A673 (cell line): ENCODE results near the gene ENO1.

ENCODE experiments used
- EZH2 ChIP-seq: fragments of 200-600 bp; sonication (generic); IDR thresholded peaks from 2 replicates; pipeline ENCODE4 v1.6.1; 2017; ENCODE audit warnings: borderline replicate concordance, low read depth, mild to moderate bottlenecking, mixed read lengths, antibody characterized with exemption, low read length; ENCODE audit not compliant: poor library complexity, severe bottlenecking
- TF ChIP-seq, protein P1 (sequence below): fragments of 300-800, 200-600 bp; sonication (generic); conservative IDR thresholded peaks from 2 replicates; pipeline ENCODE4 v1.5.1; 2017; ENCODE audit warnings: low read depth, mild to moderate bottlenecking, antibody characterized with exemption, low read length, moderate library complexity, mixed read lengths

DNA sequence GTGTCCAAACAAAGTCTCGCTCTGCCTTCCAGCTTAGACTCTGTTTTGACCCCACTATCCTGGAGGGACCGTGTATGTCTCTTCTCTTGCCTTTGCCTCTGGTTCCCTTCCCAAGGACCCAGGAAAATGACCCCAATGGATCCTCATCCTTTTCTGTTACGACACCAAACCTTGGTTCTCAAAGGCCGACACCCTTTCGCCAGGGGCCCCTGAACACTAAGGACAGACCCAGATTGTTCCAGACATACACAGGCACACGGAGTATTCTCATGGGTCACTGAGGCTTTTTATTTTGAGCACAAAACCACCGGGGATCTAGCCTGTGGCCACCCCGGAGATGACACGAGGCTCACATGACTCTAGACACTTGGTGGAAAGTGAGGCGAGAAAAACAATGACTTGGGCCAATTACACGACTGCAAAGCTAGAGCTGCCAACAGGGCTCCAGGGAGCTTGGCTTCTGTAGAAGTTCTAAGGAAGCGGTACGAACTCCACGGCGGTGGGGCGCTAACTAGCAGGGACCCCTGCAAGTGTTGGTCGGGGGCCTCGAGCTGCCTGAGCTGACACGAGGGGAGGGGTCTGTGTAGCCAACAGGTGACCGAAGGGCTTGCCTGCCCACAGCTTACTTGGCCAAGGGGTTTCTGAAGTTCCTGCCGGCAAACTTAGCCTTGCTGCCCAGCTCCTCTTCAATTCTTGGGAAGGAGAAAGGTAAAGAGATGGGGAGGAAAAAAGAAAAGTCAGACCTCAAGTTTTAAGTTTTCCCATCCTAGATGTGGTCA is 17.6 kb downstream of the ENO1 start:
- TF ChIP-seq EZH2: no peak
- TF ChIP-seq, protein P1, sequence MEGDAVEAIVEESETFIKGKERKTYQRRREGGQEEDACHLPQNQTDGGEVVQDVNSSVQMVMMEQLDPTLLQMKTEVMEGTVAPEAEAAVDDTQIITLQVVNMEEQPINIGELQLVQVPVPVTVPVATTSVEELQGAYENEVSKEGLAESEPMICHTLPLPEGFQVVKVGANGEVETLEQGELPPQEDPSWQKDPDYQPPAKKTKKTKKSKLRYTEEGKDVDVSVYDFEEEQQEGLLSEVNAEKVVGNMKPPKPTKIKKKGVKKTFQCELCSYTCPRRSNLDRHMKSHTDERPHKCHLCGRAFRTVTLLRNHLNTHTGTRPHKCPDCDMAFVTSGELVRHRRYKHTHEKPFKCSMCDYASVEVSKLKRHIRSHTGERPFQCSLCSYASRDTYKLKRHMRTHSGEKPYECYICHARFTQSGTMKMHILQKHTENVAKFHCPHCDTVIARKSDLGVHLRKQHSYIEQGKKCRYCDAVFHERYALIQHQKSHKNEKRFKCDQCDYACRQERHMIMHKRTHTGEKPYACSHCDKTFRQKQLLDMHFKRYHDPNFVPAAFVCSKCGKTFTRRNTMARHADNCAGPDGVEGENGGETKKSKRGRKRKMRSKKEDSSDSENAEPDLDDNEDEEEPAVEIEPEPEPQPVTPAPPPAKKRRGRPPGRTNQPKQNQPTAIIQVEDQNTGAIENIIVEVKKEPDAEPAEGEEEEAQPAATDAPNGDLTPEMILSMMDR: no peak
